Neural crest cell (in vitro differentiated cells): ENCODE results near the gene NGEF. TPM values are rescaled to one million over a fixed set of nuclear protein-coding genes. Genes with fewer than 3 reads are reported as not detected.

Experiments used
- DNase-seq: peaks from one replicate; pipeline ENCODE4 v3.0.0; 2021; ENCODE audit warnings: low read depth, mixed read lengths, low spot score
- H3K27ac Mint-ChIP-seq: one replicate; pipeline ENCODE4 v1.8.0; 2021; ENCODE audit warnings: mild to moderate bottlenecking, mixed read lengths; ENCODE audit not compliant: unreplicated experiment
- H3K27me3 Mint-ChIP-seq: 2 replicates; pipeline ENCODE4 v1.8.0; 2021; ENCODE audit warnings: low read depth, mild to moderate bottlenecking, mixed read lengths
- H3K36me3 Mint-ChIP-seq: 2 replicates; pipeline ENCODE4 v1.8.0; 2021; ENCODE audit warnings: low read depth, mild to moderate bottlenecking, mixed read lengths
- H3K4me1 Mint-ChIP-seq: 2 replicates; pipeline ENCODE4 v1.8.0; 2021; ENCODE audit warnings: mixed read lengths
- H3K4me3 Mint-ChIP-seq: one replicate; pipeline ENCODE4 v1.8.0; 2021; ENCODE audit warnings: mild to moderate bottlenecking, mixed read lengths
- H3K9me3 Mint-ChIP-seq: 2 replicates; pipeline ENCODE4 v1.8.0; 2021; ENCODE audit warnings: mixed read lengths
- total RNA-seq: library from RNA; stranded (reverse); gene quantifications from 2 replicates; pipeline ENCODE4 v1.2.1, GENCODE V29; 2021
- TF ChIP-seq, protein P1 (sequence below): fragments of 200-600 bp; sonication (generic); conservative IDR thresholded peaks from 2 replicates; pipeline ENCODE4 v1.5.0; 2021; ENCODE audit warnings: antibody characterized with exemption, mild to moderate bottlenecking

The NGEF gene
- total RNA-seq, 1 donor from 2014 or later = 0.96 TPM

DNA sequence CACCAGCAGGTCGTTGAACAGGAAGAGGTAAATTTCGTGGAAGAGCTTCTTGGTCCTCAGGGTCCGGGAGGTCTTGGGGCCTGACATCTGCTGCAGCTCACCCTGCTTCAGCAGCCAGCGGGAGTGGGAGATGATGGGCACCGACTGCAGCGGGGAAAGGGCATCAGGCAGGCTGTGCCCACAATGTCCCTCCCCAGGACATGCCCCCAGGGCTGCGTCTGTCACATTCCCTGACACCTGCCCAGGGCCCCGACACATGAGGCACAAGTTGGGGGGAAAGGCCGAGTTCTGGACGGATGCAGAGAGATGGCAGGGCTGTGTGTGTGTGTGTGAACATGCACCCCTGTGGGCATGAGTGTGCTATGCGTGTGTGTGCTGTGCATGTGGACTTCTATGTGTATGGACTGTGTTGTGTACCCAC is 129.0 kb downstream of the NGEF start:
- Mint-ChIP-seq H3K36me3 (no peaks in the 10 kb centered on the region), H3K27ac (no peak overlapping the region), H3K4me3 (no peak overlapping the region), H3K9me3 (no peaks in the 10 kb centered on the region), H3K4me1 (peaks cover 4% of the 10 kb centered on the region), H3K27me3 (peaks cover 8% of the 10 kb centered on the region)
- TF ChIP-seq, protein P1, sequence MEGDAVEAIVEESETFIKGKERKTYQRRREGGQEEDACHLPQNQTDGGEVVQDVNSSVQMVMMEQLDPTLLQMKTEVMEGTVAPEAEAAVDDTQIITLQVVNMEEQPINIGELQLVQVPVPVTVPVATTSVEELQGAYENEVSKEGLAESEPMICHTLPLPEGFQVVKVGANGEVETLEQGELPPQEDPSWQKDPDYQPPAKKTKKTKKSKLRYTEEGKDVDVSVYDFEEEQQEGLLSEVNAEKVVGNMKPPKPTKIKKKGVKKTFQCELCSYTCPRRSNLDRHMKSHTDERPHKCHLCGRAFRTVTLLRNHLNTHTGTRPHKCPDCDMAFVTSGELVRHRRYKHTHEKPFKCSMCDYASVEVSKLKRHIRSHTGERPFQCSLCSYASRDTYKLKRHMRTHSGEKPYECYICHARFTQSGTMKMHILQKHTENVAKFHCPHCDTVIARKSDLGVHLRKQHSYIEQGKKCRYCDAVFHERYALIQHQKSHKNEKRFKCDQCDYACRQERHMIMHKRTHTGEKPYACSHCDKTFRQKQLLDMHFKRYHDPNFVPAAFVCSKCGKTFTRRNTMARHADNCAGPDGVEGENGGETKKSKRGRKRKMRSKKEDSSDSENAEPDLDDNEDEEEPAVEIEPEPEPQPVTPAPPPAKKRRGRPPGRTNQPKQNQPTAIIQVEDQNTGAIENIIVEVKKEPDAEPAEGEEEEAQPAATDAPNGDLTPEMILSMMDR = no peak
- DNase-seq = no peak

DNA sequence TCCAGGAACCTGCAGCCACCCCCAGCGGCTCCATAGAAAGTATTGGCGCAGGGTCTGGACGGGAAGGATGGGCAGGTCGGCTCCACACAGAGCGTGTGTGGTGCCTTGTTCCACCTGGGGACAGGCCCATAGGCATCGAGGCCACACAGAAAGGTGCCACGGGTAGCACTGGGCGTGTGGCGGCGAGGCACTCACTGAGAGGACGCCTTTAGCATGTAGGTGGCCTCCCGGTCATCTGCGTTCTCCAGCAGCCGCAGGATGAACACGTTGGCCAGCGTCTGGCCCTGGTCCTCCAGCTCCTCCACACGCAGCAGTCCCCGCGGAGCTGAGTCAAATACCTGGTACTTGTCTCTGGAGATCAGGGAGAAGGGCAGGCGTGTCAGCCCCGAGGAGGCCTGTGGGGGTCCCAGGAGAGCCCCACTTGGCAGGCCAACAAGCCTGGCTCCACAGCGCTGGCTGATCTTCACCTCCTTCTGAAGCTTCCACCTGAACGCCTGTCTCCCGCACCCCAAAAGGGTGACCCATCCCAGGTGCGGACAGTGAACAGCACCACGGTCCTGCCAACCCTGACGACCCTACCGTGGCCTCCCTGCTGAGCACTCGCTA is 129.8 kb downstream of the NGEF start:
- TF ChIP-seq, protein P1 = no peak
- Mint-ChIP-seq H3K4me1 (peaks cover 4% of the 10 kb centered on the region), H3K9me3 (no peaks in the 10 kb centered on the region), H3K27me3 (peaks cover 12% of the 10 kb centered on the region), H3K4me3 (no peak overlapping the region), H3K27ac (no peak overlapping the region), H3K36me3 (no peaks in the 10 kb centered on the region)
- no peak for DNase-seq

DNA sequence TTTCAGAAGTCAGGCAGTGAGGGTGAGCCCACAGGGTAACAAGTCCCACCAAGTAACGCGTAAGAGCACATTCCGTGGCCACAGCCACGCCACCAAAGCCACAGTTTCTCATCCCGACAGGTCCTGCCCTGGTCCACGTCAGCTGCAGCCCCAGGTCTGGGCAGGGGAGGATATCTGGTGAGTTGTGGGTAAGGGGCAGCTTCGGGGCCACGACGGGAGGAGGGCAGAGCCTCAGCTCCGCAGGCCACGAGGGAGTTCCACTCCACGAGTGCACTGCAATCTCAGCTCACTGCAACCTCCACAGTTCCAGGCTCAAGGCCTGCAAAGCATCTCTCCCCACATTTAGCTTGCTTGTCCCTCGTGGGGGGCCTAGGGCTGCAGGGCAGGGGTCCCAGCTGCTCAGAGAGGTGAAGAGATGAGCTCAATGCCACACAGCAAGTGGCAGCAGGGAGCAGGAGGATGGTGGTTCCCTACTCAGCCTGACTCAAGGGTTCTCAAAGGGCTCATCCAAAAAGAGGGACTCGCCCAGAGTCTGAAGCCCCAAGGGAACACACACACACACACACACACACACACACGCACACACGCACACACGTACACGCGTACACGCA is 130.4 kb downstream of the NGEF start:
- Mint-ChIP-seq H3K27me3 (peaks cover 19% of the 10 kb centered on the region), H3K9me3 (no peaks in the 10 kb centered on the region)

DNA sequence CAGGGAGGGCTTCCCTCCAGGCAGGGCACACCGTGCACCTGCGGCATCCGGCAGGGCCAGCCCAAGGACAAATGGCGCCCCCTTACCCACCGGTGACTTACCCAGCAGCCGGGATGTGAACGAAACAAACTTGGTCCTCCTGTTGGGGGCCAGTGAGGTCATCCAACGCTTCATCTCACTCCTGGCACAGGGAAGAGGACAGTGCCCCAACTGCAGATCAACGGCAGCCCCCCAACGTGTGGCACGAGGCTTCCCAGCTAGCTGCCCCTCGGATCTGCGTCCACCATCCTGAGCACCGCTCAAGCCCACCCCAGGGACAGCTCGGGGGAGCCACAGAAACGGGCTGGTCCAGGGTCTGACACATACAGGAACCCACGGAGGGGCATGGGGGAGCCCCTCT is 131.0 kb downstream of the NGEF start:
- Mint-ChIP-seq H3K4me3 (no peak overlapping the region), H3K4me1 (peaks cover 4% of the 10 kb centered on the region), H3K9me3 (no peaks in the 10 kb centered on the region), H3K27ac (no peak overlapping the region), H3K27me3 (peaks cover 24% of the 10 kb centered on the region), H3K36me3 (no peaks in the 10 kb centered on the region)
- TF ChIP-seq, protein P1 = no peak
- DNase-seq = no peak

More for the DNA sequence above, 130.4 kb downstream of the NGEF start:
- DNase-seq = no peak
- H3K36me3 Mint-ChIP-seq = no peaks in the 10 kb centered on the region
- peaks cover 4% of the 10 kb centered on the region for H3K4me1 Mint-ChIP-seq
- H3K27ac Mint-ChIP-seq = no peak overlapping the region
- TF ChIP-seq, protein P1 = no peak
- no peak overlapping the region for H3K4me3 Mint-ChIP-seq

DNA sequence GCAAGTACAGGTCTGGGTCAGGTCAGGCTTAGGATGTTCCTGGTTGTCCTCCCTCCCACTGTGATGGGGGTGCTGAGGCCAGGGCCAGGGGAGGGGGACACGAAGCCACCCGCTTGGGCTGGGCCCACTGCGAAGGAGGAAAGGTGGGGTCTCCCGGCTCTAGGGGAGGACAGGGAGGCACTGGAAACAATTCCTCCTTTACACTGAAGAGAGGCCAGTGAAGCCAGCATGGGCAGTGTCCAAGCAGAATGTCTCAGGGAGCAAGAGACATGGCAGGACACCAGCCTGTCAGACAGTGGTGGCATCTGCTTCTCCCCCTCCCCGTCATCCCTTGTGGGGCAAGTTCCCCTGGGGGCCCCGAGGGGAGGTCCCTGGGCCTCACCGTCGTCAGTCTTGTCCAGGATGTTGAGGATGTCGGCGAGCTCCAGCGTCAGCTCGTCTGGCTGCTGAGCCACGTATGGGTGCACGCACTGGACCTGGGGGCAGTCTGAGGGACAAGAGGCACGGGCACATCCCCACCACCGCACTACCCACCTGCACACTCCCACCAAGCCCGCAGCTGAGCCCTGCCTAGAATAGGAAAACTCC is 132.2 kb downstream of the NGEF start:
- H3K27ac Mint-ChIP-seq = peak overlapping the region; percentile 57
- H3K4me1 Mint-ChIP-seq = peaks cover 4% of the 10 kb centered on the region
- H3K36me3 Mint-ChIP-seq = no peaks in the 10 kb centered on the region
- peaks cover 23% of the 10 kb centered on the region for H3K27me3 Mint-ChIP-seq
- TF ChIP-seq, protein P1 = no peak
- DNase-seq = no peak
- H3K9me3 Mint-ChIP-seq = no peaks in the 10 kb centered on the region
- no peak overlapping the region for H3K4me3 Mint-ChIP-seq
